SIG-M5 treated with dmso at 0.1 percent for 504 hours (cell line): ENCODE measurements around the gene ARHGAP27.
"Not testable (repeated sequence)": the region's sequence is repeated elsewhere in the genome, so short reads cannot be mapped to it uniquely, and the experiment has no call there.

Experiments used
- DNase-seq: peaks from one replicate; lab custom pipeline; 2025; ENCODE audit not compliant: unreplicated experiment; lab: John Stamatoyannopoulos, UW

ARHGAP27 gene

DNA sequence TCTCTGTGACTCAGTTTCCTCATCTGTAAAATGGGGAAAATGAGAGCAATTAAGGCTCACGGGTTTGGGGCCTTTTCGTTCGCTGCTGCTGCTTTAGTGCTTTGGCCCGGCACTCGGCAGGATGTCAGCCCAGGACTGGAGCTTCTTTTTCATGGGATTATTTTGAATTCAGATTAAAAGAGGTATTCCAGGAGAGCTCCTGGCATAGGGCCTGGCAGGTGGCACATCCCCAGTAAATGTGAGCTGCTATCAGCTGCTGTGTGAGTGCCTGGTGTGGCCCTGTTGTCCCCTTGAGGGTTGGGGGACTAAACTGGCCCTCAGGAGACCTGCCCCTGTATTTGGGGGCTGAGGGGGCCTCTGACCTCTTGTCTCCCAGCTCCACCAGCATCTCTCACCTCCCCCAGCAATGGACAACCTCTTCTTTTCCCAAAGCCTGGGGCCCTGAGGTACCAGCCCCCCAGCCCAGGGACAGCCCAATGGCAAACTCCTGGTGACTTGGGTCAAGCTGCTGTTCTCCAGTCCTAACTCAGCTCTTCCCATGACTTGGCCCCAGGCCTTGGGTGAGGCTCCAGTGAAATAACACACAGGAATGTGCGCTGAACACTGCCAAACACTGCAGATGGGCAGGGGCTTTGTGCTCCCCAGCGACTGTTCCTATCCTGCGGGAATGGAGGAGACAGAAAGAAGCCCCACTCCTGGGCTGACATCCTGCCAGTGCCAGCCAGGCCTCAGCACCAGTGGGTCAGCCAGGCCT, 14.4 kb upstream of the ARHGAP27 start:
- not testable (repeated sequence) for DNase-seq

DNA sequence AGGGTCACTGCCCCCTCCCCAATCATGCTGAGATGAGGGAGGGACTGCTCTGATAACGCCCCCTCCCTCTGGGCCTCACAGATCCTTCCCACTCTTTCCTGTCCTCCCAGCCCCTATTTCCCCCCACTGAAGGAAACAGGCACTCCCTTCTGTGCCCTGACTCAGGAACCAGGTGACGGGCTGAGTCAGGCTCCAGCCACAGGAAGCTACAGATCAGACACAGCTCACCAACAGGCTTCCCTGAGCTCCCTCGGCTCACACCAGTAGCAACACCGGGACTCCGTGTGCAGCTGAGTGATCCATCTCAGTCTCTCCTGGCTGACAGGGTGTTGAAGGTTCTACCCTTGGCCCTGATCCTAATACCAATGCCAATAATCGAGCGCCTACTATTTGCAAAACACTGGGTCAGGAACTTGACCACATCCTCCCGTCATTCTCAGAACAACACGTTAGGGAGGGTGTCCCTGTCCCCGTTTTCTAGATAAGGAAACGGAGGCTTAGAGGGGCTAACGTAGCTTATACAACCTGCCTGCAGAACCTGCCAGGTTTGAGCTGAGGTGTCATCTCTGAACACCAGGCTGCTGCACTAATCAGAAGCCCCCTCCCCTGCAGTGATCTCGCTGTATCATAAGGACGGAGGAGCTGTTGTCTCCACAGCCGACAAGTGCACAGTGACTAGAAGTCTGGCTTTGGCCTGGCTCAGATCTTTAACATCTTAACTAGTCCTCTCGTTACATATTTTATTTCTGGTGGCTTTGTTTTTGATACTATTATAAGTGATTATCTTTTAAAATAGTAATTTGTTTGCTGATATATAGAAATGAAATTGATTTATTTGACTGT, 13.5 kb upstream of the ARHGAP27 start:
- DNase-seq = not testable (repeated sequence)

DNA sequence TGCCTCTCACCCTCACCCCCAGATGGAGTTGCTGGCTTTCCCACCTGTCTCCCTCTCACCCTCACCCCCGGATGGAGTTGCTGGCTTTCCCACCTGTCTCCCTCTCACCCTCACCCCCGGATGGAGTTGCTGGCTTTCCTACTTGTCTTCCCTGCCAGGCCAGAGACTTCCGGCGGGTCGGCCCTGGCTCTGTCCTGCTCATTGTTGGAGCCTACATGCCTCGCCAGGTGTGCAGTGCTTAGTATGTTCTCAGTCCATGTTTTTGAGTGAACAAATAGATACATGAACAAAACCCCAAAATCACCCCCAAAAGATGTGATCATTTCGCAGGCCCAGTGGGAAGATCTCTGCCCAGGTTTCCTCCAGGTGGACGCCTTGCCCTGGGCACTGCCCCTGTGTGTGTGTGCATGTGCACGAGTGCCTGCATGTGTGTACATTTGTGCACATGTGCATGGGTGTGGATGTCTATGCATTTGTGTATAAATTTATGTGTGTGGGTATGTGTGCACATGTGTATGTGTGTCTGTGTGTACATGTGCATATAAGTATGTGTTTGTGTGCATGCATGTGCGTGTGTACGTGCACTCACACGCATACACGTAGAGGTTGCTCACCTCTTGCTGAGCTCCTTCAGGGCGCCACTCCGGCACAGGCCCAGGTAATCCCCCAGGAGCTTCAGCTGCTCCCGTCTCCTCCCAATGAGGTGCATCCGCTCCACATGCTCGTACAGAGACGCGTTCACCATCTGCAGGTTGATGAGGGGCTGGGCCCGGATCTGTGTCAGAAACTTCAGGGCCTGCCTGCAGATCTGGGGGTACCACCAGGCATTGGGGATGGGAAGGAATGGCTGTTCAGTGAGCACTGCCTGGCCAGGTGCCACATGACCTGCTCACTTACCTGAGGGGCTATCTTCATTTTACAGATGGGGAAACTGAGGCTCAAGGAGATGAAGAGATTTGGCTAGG, 12.5 kb upstream of the ARHGAP27 start:
- DNase-seq = not testable (repeated sequence)

DNA sequence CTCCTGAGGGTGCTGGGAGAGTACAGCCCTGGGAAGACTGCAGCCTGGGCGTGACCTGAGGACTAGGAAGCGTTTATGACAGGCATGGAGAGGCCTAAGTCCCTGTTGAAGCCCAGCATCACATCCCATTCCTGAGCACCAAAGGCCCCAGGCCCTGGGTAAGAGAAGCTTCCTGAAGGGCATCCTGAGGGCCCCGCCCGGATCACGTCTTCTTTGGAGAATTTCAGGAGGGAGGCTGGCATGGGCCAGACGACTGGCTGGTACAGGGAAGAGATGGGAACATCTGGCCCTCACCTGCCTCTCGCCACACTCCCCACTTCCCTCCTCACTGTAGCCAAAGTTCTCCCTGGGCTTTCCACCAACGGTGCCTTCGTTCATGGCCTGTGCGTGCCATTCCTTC, 11.6 kb upstream of the ARHGAP27 start:
- not testable (repeated sequence) for DNase-seq

DNA sequence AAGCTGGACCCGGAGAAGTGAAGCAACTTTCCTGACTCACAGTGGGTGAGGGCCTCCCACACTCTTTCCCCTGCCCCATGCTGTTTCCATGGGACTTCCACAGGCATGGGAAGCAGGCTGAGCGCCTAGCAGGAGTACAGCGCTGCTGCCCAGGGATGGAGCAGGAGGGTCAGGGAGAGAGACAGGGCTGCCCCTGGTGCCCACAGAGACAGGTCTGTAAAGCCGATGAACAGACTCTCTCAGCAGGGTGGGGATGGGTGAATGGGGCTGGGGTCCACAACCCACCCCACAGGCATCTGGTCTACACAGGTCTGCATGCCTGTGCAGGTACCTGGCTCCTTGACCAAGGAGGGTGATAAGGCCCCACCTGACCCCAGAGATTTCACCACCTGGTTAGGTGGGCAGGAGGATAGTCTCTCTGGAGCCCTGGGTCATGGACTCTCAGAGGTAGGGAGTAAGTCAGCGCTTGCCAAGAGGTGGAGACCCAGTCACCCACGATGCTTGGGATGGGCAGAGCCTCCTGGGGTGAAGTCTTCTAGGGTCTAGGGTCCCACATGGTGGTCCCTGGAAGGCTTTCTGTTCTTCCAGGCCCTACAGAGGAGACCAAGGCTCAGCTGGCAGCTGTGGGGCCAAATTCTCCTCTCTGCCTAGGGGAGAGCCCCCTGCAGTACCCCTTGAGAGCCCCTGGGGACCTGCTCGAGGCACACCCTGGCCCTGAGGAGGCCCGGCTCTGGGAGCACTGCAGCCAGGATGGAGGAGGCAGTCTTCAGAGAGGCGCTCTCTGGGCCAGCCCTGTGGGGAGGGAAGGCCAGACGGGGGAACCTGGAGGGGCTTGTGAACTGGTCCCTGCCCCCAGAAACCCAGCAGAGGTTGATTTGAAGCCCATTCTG, 10.9 kb upstream of the ARHGAP27 start:
- not testable (repeated sequence) for DNase-seq

DNA sequence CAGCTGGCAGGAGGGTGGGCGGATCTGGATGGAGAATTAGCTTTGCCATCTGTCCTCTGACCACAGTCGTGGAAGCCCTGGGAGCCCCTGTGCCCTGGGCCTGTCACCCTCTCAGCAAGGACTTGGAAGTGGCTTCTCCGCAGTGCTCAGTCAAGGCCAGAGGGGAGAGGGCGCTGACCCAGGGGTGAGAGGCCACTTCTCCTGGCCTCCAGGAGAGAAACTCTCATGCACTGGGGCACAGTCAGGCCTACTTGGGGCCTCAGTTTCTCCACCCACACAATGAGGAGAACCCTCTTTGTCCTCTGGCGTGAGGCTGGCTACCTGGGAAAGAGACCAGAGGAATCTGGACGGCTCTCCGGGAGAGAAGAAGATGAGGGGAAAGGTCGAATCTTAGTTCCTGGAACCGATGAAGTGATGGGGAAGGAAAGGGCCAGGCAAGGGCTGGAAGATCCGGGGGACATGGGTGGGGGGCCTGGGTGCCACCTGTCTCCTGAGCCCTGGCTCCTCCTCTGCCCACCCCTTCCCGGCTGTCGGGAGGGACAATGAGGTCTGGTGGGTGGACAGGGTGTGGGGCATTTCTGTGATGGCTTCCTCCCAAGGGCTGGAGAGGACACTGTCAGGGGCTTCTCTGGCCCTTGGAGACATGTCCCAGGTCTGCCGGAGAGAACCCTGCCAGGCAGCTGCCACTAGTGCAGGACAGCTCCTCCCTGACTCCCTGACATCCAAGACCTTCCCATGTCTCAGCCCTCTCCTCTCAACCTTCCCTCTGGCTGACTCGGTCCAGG, 9.0 kb upstream of the ARHGAP27 start:
- DNase-seq = no peak

DNA sequence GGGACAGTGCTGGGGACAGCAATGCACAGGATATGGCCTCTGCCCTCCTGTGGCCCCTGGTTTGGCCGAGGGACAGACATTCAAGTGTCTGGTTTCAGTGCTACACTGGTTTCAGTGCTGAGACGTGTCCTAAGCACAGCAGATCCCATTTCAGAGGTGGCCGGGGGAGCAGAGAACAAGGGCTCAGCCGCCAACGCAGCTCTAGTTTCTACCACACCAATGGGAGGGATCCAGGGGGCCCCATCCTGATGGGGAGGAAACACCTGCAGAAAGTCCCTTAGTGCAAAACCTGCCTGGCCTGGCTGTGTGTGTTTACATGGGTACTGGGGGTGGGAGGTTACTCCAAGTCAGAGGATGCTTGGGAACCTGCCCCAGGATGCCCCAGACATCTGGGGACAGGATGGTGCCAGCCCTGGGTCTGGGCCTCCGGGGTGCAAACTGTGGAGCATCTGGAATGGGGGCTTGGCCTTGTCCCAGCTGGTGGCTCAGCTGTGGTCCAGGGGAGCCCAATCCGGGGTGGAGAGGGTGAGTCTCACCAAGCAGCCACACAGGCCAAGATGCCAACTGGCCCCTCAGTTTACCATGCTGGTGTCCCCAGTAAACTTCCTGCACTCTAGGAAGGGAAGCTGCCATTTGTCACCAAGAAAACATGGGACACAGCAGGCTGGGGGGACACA, 8.3 kb upstream of the ARHGAP27 start:
- not testable (repeated sequence) for DNase-seq

DNA sequence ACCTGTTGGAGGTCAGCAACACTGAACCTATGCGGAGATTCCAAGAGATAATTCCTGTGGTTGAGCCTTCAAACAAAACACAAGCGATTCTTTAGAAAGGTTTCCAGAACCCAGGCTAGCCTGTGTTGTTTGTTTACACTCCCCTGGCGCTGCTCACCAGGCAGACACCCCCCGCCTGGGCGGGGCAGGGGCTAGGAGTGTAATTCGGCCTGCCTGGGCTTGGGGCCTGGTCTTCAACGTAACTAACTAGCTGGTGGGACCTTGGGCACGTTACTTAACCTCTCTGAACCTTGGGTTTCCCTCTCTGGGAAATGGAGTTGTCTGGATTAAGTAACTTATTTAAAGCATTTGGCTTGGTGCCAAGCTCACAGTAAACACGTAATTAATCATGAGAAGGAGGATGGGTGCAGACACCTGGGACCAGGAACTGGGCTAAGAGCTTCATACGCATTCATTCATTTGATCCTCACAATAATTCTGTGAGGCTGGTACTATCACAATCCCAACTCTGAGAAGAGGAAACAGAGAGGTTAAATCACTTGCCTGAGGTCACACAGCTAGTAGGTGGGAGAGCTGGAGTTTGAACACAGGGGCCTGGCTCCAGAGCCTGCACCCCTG, 7.6 kb upstream of the ARHGAP27 start:
- DNase-seq = peak; percentile 34

DNA sequence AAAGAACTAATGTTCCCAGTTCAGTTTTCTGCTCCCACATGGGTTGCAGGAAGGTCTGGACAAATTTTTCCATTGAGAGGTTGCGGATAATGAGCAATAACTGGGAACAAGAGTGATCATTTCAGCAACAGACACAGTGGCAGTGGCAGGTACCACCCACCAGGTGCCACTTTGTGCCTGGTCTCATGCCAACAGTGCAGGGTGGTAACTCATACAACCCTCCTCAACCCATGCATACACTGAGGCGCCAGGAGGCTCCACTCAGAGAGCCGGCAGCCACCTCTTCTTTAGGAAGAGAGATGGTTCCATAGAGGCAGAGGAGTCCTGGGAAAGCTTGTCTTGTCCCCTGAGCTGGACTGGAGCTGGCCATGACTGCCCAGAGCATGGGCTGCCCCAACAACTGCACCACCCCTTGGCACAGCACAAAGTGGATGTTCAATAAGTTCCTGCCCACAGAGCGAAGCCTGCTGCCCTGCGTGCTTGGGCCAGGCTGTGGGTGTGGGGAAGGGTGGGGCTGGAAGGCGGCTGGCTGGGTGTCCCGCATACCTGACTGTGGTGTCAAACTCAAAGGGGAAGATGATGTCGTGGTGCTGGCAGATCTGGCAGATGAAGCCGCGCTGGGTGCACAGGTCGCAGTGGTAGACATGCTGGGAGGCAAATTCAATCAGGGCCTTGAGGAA, 6.4 kb upstream of the ARHGAP27 start:
- DNase-seq = no peak

DNA sequence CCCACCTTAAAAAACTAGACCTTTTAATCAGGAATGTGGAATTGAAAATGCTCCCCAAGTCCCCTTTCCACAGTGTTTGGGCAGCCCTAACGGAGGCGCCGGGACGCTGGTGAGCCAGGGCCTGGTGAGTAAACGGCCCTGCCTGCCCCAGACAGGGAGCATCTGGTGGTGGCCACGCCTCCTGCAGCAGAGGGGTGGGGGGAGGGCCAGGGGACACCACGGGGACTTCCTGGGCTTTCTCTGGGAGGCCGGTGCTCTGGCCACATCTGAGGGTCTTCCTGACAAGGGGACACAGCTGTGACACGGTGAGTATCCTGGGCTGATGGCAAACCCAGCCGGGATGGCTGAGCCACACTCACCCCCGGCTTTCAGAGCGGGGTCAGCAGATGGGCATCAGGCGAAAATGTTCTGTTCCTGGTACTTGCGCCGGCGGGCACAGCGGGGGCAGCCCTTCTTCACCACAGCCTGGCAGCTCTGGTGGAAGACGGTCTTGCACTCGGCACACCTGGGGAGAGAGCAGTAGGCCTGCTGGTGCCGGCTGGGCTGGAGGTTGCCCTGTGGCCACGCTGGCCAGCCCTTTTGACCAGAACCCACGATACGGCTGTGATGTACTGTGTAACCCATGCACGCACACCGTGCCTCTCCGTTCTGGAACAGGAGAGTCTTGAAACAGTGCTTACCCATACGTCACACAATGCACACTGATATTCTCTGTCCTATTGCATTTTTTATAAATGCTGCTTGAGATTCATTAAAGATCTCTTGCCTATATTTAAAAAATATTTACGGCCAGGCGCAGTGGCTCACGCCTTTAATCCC, 5.0 kb upstream of the ARHGAP27 start:
- no peak for DNase-seq

DNA sequence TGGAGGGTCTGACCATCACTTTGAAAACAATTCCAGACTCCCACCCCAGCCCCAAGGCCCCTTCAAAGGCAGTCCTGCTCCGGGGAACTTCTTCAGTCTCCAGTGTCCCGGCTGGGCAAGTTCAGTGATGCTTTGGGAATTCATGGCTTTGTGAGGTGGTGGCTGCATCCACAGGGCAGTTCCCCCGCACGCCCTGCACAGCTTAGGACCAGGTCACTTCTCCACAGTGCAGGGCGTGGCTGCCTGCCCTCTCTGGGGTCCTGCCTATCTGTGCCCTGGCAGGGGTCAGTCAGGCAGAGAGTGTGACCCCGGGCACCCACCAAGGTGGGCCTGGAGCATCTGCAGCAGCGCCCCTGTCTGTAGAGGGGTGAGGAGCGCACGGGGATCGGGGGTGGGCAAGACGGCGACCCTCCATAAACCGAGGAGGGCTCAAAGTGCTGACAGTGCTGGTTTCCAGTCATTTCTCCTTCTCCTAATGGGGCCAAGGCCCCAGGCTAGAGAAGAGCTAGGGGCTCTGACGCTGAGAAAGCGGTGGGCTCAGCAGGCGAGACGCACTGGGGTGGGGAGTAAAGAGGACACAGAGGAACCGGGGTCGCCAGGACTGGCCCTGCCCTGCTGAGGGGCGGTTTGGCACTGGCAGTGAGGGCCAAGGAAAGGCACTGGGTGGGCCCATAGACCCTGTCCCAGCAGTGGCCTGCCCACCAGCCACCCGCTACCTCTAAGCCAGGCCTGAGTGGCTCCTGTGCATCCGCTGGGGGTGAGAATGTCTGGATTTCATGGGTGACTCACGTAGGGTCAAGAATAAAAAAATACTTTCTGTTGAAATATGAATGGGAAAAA, 4.2 kb upstream of the ARHGAP27 start:
- no peak for DNase-seq

DNA sequence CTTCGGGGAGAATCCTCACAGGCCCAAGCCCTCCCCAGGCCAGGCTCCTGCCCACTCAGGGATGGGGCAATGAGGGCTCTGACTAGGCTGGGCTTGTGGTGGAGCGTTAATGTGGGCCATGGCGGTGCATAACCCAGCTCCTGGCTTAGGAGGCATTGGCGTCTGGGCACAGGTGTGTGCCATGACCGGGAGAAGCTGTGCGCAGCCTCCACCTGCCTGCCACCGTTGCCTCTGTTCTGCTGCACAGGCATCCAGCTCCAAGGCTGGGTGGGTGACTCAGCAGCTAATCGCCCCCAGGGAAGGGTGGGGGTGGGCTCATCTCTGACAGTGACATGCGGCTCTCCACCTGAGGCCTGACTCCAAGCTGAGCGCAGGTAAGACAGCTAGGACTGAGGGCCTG, 3.5 kb upstream of the ARHGAP27 start:
- DNase-seq = no peak

DNA sequence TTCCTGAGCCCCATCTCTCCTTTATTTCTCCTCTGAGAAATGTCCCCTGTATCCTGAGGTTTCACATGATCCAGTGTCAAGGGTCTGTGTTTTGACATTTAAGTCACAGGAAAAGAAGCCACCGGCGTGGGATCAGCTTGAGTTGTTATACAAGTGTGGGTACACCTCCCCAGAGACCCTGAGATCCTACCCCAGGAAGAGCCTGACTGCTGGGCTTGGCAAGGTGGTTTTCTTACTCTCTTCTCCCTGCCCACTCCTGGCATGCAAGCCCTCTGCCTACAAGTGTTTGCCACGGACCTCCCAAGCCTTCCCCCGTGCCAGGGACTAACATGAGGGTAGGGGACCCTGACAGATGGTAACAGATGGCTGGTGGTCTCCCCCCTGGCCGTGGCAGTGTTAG, 2.8 kb upstream of the ARHGAP27 start:
- no peak for DNase-seq

DNA sequence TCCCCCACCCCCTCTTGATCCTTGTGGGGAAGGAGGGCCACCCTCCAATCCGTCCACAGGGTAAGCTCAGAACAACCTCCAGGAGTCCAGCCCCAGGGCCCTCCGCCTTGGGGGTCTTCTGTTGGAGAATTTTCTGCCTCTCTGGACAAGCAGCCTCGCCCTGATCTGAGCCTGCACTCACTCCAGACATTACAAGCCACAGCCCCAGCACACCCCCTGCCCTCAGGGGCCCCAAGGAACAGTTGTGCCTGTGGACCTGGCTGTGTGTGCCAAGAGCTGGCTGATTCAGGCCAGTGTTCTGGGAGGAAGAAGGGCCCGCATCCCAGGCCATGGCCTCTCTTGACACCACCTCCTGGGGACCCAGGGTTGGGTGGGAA, 477 bp upstream of the ARHGAP27 start:
- DNase-seq = no peak

DNA sequence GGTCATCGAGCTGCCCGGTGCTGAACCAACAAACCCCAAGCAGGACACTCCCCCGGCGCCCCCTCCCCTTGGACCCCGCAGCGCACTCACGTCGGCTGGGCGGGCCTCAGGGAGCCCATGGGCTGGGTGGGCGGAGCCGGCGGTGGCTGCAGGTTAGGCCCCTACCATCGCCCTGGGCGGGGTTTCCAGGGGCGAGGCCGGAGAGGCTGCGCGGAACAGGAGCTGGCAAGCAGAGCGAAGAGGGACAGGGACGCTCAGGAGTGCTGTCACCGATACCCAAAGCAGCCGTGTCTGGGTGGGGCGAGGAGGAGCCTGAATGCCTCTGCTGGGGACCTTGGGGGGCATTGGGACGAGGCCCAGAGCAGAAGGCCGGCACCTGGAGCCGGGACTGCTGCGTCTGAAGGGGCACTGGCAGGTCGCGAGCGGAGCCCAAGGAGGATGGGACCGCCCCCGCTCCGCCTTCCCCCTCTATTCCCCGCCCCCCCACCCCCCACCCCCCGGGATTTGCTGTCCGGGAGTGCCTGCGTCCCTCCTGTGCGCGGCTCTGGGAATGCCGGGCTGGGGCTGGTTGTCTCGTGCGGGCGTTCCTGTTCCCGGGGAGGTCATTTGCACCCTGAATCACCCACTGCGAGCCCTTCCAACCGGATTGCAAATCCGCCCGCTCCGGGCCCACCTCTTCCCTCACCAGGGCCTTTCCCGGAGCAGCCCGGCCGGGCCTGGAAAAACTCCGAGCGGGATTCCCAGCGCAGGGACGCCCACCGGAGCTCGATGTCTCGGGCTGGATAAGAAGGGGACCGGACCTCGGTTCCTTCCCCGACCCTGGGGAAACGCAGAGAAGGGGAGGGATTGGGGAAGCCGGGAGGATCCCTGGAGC, 902 bp downstream of the ARHGAP27 start:
- DNase-seq = peak; percentile 53
